ENCODE data around the gene PLA2G2C.

PLA2G2C gene

GRCh38 chr1:20166051-20166450, 20.3 kb downstream of the PLA2G2C start:
- H3K4me3 ChIP-seq (ENCODE audit: low read length) = no peak overlapping the region
- no peak for DNase-seq (ENCODE audit: low read depth, low spot score)

GRCh38 chr1:20165522-20165951, 20.8 kb downstream of the PLA2G2C start:
- peak; percentile 29 for DNase-seq (ENCODE audit: low read depth, low spot score)
- H3K4me3 ChIP-seq (ENCODE audit: low read length) = no peak overlapping the region

- H3K4me3 ChIP-seq (ENCODE audit: low read length) = no peak overlapping the region
- no peak for DNase-seq (ENCODE audit: low read depth, low spot score)
Observed at GRCh38 chr1:20164694-20165202, 21.6 kb downstream of the PLA2G2C start.

DNA sequence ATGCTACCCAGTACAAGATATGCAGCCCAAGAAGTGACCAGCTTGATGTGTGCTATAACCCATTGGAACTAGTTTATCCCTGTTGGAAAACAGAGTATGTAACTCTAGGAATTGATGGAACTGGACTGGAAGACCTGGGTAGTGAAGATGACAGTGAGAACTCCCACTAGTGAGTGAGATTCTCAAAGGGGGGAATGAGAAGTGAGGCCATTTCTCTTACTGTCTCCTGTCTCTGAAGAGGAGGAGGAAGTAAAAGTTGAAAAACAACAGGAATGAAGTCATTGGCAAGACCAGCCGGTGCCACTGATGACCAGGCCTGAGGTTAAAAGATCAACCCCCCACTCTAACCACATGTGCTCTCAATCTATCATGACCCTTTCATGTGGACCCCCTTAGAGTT, 26.3 kb downstream of the PLA2G2C start:
- no peak overlapping the region for H3K4me3 ChIP-seq (ENCODE audit: low read length)
- DNase-seq (ENCODE audit: low read depth, low spot score) = no peak

GRCh38 chr1:20158358-20159070, 27.8 kb downstream of the PLA2G2C start:
- DNase-seq (ENCODE audit: low read depth, low spot score) = no peak
- H3K4me3 ChIP-seq (ENCODE audit: low read length) = no peak overlapping the region

- H3K4me3 ChIP-seq (ENCODE audit: low read length) = no peak overlapping the region
- DNase-seq (ENCODE audit: low read depth, low spot score) = no peak
Observed at GRCh38 chr1:20154301-20154831, 32.0 kb downstream of the PLA2G2C start.

DNA sequence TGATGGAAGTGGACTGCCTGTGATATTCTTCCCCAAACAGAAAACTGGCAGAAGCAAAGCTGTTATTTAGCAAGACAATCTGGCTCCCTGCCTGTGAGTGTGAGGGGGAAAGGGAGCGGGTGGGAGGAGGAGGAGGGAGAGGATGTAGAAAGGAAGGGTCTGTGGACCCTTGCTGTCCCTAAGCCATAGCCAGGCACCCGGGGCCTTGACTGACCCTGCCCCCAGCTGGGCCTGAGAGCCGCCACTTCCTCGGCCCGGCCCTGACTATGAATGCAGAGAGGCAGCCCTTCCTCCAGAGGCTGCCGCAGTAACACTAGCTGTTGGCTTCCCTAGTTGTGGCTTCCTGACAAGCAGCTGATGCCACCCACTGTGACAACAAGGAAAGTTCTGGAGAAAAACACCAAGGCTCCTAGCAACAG, 33.3 kb downstream of the PLA2G2C start:
- no peak overlapping the region for H3K4me3 ChIP-seq (ENCODE audit: low read length)
- no peak for DNase-seq (ENCODE audit: low read depth, low spot score)

DNA sequence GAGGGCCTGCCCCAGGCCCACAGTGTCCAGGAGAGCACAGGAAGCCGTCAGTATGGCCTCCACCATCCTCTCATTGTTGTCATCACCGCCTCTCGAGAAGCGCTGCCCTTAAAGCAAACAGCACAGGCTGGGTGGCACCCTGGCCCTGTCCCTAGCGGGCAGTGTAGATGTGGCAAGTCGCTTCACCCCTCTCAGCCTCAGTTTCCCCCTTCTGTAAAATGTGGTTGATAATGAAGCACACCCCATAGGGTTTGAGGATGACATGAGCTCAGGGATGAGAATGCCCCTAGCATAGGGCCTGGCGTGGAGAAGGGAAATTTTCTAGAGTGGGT, 33.8 kb downstream of the PLA2G2C start:
- no peak for DNase-seq (ENCODE audit: low read depth, low spot score)
- no peak overlapping the region for H3K4me3 ChIP-seq (ENCODE audit: low read length)

- peak; percentile 41 for DNase-seq (ENCODE audit: low read depth, low spot score)
- peak overlapping the region; percentile 57 for H3K4me3 ChIP-seq (ENCODE audit: low read length)
Observed at GRCh38 chr1:20151906-20152598, 34.3 kb downstream of the PLA2G2C start.

DNA sequence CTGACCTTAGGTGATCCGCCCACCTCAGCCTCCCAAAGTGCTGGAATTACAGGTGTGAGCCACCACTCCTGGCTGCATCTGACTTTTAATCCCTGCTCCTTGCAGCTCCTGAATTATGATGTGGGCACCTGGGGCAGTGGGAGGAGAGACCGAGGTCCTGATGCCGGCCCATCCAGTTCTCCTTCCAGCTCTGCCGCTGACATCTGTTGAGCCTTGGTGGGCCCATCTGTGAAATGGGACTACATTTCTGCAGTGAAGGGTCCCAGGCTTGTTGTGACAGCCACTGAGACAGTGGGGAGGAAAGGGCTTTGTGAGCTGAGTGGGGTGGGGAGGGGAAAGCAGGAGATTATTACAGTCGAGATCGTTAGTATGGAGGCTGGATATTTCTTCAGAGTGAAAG, 35.3 kb downstream of the PLA2G2C start:
- no peak for DNase-seq (ENCODE audit: low read depth, low spot score)
- no peak overlapping the region for H3K4me3 ChIP-seq (ENCODE audit: low read length)

DNA sequence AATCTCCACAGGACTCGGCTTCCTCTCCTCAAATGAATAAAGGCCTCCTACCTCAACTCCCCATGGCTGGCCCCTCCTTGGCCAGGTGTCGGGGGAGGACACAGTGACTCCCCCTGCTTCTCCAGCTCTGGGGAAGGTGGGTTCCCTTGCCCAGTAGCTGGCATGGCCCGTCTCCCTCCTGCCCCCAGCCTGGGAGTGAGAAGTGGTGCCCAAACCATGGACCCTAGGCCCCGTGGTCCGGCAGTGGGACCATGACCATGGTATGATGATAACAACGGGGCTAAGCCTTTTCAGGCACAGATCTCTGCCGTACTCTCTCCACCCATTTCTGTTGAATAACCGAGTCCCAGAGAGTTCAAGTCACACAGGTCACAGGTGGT, 36.0 kb downstream of the PLA2G2C start:
- no peak overlapping the region for H3K4me3 ChIP-seq (ENCODE audit: low read length)
- no peak for DNase-seq (ENCODE audit: low read depth, low spot score)

GRCh38 chr1:20149601-20150325, 36.6 kb downstream of the PLA2G2C start:
- no peak overlapping the region for H3K4me3 ChIP-seq (ENCODE audit: low read length)
- DNase-seq (ENCODE audit: low read depth, low spot score) = no peak

GRCh38 chr1:20148571-20149500, 37.5 kb downstream of the PLA2G2C start:
- no peak for DNase-seq (ENCODE audit: low read depth, low spot score)
- H3K4me3 ChIP-seq (ENCODE audit: low read length) = no peak overlapping the region

DNA sequence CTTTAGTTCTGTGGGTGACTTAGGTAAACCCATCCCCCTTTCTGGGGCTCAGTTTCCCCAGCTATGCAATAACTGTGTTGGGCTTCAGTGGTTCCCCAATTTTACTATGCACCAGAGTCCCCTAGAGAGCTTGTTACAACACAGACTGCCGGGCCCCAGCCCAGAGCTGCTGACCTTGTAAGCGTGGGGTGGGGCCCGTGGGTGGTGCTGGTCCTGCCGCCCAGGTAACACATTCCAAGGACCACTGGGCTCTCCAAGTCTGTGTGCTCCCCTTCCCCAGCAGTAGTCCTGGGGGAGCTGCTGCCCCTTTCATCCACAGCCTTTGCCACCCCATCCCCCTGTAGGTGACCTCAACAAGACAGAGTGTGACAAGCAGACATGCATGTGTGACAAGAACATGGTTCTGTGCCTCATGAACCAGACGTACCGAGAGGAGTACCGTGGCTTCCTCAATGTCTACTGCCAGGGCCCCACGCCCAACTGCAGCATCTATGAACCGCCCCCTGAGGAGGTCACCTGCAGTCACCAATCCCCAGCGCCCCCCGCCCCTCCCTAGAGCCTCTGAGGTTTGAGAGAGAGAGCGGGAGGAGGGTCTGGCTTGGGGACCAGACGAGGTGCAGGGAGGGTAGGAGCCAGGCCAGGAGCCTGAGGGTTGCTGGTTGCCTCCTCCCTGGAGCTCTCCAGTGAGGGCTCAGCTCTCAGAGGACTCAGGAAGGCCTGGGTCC, 38.3 kb downstream of the PLA2G2C start:
- no peak overlapping the region for H3K4me3 ChIP-seq (ENCODE audit: low read length)
- DNase-seq (ENCODE audit: low read depth, low spot score) = no peak

GRCh38 chr1:20143734-20144565, 42.4 kb downstream of the PLA2G2C start:
- no peak for DNase-seq (ENCODE audit: low read depth, low spot score)
- H3K4me3 ChIP-seq (ENCODE audit: low read length) = no peak overlapping the region

GRCh38 chr1:20143318-20143717, 43.0 kb downstream of the PLA2G2C start:
- no peak for DNase-seq (ENCODE audit: low read depth, low spot score)
- H3K4me3 ChIP-seq (ENCODE audit: low read length) = no peak overlapping the region

DNA sequence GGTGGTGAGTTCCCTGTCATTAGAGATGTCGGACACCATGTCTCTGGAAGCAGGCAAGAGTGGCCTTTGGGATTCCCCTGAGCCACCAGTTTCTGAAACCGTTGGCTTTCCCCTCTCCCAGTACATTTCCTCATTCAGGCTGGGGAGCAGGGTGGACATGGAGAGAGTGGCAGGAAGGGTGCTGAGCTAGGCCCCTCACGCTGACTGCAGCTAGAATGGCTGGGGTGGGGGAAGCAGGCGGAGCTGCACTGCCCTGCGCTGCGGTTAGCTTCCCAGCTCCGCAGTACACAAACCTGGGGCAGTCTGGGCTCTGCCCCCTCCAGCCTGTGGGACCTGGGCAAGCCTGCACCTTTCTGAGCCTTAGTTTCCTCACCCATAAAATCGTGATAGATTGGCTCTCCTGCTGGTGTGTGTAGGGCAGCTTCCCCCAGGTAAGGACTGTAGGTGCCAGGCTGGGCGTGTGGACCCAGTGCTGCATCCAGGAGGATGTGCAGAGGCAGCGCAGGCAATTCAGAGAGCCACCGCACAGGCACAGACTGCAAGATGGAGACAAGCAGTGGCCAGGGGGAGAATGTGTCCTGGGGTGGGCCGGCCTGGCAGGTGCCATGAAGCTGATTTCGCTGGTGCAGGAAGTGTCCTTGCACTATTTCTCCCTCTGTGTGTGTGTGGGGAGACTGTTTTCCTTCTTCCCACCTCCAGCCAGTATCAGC, 44.2 kb downstream of the PLA2G2C start:
- no peak for DNase-seq (ENCODE audit: low read depth, low spot score)
- H3K4me3 ChIP-seq (ENCODE audit: low read length) = no peak overlapping the region
